MM.1S (cell line): ENCODE measurements around the gene CLCF1.

ENCODE experiments used
- EZH2 ChIP-seq: fragments of 300-600 bp; sonication (generic); optimal IDR thresholded peaks from 2 replicates; pipeline ENCODE3; 2017; ENCODE audit warnings: low read depth, mild to moderate bottlenecking, antibody characterized with exemption, low read length, mixed read lengths
- EZH2phosphoT487 ChIP-seq: fragments of 300-600 bp; sonication (generic); IDR thresholded peaks from 2 replicates; pipeline ENCODE4 v1.6.1; 2018; ENCODE audit warnings: antibody characterized with exemption, low read length

- TF ChIP-seq EZH2phosphoT487: no peak
- no peak for TF ChIP-seq EZH2
These were observed 31.3 kb upstream of the CLCF1 start for GRCh38 chr11:67404515-67405195.
